Amniotic stem cell (primary cell): ENCODE results near the gene CREB3L2.
"Not testable (repeated sequence)": the region's sequence is repeated elsewhere in the genome, so short reads cannot be mapped to it uniquely, and the experiment has no call there.

Experiments
- DNase-seq: peaks from one replicate; lab custom pipeline; 2025; lab: John Stamatoyannopoulos, UW

CREB3L2 gene

GRCh38 chr7:137933270-137934017, 68.4 kb downstream of the CREB3L2 start:
- peak; percentile 14 for DNase-seq

- no peak for DNase-seq
These were observed 69.0 kb downstream of the CREB3L2 start for GRCh38 chr7:137932881-137933269.

- DNase-seq, result no peak
These were observed 70.1 kb downstream of the CREB3L2 start for GRCh38 chr7:137931823-137932222.

- peak; percentile 80 for DNase-seq
These were observed 71.3 kb downstream of the CREB3L2 start for GRCh38 chr7:137930581-137930980.

- no peak for DNase-seq
These were observed 73.3 kb downstream of the CREB3L2 start for GRCh38 chr7:137928626-137929025.

GRCh38 chr7:137927386-137927785, 74.5 kb downstream of the CREB3L2 start:
- DNase-seq, result no peak

- not testable (repeated sequence) for DNase-seq
These were observed 75.7 kb downstream of the CREB3L2 start for GRCh38 chr7:137926206-137926605.

GRCh38 chr7:137925754-137926153, 76.1 kb downstream of the CREB3L2 start:
- no peak for DNase-seq

- DNase-seq, result no peak
These were observed 76.8 kb downstream of the CREB3L2 start for GRCh38 chr7:137925091-137925490.

- peak; percentile 58 for DNase-seq
These were observed 78.5 kb downstream of the CREB3L2 start for GRCh38 chr7:137923380-137923779.

- DNase-seq, result no peak
These were observed 81.1 kb downstream of the CREB3L2 start for GRCh38 chr7:137920637-137921399.

- DNase-seq, result no peak
These were observed 81.9 kb downstream of the CREB3L2 start for GRCh38 chr7:137919987-137920386.

- no peak for DNase-seq
These were observed 84.8 kb downstream of the CREB3L2 start for GRCh38 chr7:137916980-137917645.

GRCh38 chr7:137916564-137916963, 85.3 kb downstream of the CREB3L2 start:
- DNase-seq, result no peak

GRCh38 chr7:137915266-137915665, 86.6 kb downstream of the CREB3L2 start:
- no peak for DNase-seq

GRCh38 chr7:137913985-137914384, 87.9 kb downstream of the CREB3L2 start:
- DNase-seq, result no peak

GRCh38 chr7:137909042-137909441, 92.8 kb downstream of the CREB3L2 start:
- DNase-seq, result no peak

- DNase-seq, result no peak
These were observed 93.8 kb downstream of the CREB3L2 start for GRCh38 chr7:137908106-137908505.

- DNase-seq, result not testable (repeated sequence)
These were observed 95.2 kb downstream of the CREB3L2 start for GRCh38 chr7:137906636-137907035.

- DNase-seq, result no peak
These were observed 97.1 kb downstream of the CREB3L2 start for GRCh38 chr7:137904833-137905232.

- peak; percentile 31 for DNase-seq
These were observed 98.3 kb downstream of the CREB3L2 start for GRCh38 chr7:137903382-137904169.

GRCh38 chr7:137900137-137900536, 101.7 kb downstream of the CREB3L2 start:
- no peak for DNase-seq
